NCI-H1048 (cell line): ENCODE data around the gene EPGN.

Experiments used
- DNase-seq: peaks from one replicate; lab custom pipeline; 2025; lab: John Stamatoyannopoulos, UW

EPGN gene

DNA sequence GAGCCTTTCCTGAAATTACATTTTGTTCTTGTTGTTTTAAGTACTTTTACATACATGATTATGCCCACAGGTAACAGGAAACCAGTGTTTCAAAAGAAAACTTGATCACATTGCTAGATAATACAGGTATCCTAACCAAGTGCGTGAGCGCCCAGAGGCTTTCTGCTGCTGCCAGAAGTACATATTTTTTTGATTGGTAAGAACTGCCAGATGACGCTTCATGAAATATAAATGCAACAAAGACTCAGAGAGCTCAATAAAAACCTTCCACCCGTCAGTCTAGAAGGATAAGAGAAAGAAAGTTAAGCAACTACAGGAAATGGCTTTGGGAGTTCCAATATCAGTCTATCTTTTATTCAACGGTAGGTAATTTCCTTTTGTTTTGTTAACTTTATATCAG, at the start of gene EPGN:
TSS of gene EPGN (plus strand) at position 256 of the 400 bp plus-strand sequence. CDS start at position 320, 64 bp downstream.
- no peak for DNase-seq

GRCh38 chr4:74258963-74259362, 49.3 kb upstream of the EPGN start:
- DNase-seq = no peak

DNA sequence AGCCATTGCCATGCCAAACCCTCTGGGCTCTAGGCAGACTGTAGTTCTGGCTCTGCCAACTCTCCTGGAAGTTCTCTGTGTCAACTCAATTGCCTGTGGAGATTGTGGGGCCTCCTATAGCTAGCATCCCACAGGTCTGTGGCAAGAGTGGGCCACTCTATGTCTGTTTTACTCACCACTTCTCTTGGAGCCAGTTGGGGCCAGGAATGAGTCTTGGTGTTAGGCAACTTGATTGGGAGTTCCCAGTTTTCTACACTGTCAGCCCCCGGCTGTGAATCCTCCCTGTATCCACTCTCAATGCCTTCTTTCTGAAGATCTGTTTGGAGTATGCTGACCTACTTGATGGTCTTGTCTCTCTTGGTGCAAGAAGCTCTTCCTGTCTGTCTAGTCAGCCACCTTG, 48.2 kb upstream of the EPGN start:
- no peak for DNase-seq

DNA sequence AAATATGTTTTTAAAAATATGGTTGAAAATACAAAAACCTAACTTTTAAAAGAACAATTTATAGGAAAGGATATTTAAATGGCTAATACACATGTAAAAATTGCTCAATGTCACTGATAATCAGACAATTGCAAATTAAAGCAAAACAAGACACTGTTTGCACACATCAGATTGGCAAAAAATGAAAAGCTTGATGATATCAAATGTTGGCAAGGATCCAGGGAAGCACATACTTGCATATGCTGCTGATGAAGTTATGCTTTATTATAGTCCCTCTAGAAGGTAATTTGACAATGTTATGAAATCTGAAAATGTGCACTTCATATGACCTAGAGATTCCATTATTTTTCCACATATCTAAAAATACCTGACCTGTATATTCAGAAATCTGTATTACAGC, 45.7 kb upstream of the EPGN start:
- DNase-seq = no peak

DNA sequence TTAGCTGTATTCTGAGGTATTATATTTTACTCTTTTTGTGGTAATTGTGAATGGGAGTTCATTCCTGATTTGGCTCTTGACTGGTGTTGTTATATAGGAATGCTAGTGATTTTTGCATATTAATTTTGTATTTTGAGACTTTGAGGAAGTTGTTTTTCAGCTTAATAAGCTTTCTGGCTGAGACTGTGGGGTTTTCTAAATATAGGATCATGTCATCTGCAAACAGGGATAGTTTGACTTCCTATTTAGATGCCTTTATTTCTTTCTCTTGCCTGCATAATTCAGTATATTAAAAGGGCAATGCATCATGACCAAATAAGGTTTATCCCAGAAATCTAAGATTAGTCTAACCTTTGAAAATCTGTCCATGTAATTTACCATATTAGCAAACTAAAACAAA, 44.7 kb upstream of the EPGN start:
- no peak for DNase-seq

DNA sequence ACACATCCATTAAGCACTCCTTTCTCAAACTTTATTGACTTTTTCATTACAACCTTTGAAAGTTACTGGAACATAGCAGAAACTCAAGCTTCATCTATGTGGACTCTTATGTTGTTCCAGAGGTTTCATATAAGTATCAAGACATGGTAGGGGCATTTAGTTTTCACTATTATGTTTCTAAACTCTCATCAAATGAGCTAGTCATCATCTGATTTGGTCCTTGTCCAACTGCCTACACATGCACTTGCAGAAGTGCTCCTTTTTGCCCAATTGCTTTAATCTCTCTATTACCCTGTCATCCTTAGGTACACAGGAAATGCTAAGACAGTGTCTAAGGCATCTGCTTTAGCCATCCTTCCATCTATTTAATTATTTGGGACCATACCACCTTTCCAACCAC, 42.2 kb upstream of the EPGN start:
- DNase-seq = no peak

DNA sequence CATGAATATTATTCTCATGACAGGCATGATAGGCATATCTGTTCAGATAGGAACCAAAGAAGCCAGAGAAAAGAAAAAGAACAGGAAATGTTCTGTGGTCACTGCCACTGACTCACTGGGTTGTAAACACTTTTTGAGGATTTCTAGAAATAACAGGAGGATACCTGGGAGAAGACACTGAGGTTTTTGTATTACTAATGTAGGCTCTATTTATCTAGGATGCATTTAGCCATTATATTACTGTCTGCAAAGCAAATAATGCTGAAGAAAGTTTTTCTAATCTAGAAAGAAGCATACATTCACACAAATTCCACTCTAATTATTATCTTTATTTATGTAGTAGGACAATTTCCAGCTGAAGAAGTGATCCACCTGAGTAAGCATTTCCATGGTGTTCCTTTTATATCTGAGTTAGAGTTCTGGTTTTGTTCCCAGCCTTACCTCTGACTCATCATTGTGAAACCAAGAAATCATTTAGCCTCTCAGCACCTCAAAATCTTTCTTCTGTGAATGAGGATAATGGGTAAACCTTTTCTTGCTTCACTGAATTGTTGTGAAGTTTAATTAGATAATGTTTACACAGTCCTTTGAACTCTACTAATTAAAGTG, 40.2 kb upstream of the EPGN start:
- no peak for DNase-seq

DNA sequence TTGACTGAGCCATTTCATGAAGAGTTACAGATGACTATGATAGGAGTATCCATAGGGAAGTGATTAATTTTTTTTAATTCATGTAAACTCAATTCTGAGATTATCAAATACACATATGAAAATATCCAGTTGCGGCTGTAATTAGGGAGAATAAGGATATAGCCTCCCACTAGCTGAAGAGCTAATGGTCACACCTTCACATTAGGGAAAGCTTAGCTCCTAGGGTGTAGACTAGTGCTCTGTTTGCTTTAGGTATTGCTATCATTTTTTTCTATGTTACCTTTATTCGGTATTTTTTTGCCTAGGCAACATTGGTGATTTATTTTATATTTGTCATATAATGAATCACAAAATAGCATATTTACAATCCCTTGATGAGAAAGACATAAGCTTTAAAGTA, 39.6 kb upstream of the EPGN start:
- no peak for DNase-seq

GRCh38 chr4:74278490-74278889, 29.8 kb upstream of the EPGN start:
- DNase-seq = no peak

DNA sequence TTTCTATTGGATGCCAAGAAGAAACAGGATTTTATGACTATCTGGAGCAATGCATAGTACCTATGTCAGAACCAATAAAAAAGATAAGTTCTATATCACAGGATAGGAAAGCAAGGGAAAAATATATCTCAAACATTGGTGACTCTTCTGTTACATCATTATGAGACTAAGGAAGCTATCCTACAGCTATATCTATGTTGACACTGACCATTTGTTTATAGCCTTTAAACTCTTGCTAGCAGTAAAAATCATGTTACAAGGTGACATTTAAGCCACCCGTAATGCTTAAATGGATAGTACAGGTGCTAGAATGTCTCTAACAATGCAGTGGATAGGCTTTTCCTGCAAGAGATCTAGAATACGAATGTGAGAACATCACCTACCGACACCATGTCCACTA, 28.6 kb upstream of the EPGN start:
- no peak for DNase-seq

- DNase-seq = no peak
Observed at GRCh38 chr4:74282926-74283325, 25.3 kb upstream of the EPGN start.

DNA sequence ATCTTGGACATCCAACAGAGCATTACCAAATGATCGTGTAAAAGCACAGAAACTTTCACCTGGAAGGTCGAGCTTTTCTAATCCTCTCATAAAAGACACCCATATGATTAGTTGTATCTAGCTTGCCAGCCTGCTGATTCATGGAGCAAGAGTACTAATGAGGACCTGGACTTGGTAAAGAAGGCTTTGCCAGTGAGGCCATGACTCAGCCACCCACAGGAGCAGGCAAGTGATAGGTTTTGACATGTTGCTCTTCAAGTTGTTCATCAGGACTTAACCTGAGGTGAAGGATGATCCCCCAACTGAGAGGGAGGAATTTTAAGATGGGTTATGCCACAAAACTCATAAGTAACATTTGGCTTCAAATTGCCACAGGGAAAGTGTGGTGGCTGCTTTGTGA, 24.7 kb upstream of the EPGN start:
- DNase-seq = no peak

DNA sequence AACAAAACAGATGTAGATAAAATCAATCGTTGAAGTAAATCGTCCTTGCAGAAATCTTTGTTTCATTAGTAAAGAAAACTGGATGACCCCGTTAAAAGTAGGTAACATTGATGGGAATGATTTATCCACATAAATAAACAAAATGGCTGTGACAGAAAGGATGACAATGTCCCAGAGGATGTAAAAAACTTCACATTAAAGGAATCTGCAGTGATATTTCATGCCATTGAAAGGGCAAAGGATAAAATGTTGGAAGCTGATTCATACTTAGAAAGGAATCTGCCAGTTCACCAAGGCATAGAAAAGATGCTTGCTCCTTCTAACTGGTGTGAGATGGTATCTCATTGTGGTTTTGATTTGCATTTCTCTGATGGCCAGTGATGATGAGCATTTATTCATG, 24.2 kb upstream of the EPGN start:
- no peak for DNase-seq

- DNase-seq = no peak
Observed at GRCh38 chr4:74287164-74287563, 21.1 kb upstream of the EPGN start.

- no peak for DNase-seq
Observed at GRCh38 chr4:74287791-74288190, 20.5 kb upstream of the EPGN start.

- no peak for DNase-seq
Observed at GRCh38 chr4:74291471-74291870, 16.8 kb upstream of the EPGN start.

GRCh38 chr4:74292111-74292870, 16.0 kb upstream of the EPGN start:
- no peak for DNase-seq

DNA sequence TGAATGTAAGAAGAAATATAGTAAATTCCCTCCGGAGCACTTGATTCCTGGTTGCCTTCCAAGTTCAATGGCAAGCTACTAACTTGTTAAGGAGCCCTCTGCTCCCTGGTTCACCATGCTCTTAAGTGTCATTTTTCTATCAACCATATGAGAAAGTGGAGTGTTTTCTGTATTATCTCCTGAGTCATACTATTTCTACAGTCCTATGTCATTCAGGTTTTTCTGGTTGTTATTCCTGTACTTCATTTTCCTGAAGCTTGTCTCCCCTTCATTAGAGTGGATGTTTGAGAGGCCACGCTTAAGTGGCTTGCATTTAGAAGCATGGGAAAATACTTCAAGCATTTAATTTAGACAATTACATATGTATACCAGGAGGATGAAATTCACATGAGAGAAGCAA, 14.7 kb upstream of the EPGN start:
- DNase-seq = no peak

- no peak for DNase-seq
Observed at GRCh38 chr4:74294681-74295080, 13.6 kb upstream of the EPGN start.

- DNase-seq = no peak
Observed at GRCh38 chr4:74297539-74297938, 10.7 kb upstream of the EPGN start.

DNA sequence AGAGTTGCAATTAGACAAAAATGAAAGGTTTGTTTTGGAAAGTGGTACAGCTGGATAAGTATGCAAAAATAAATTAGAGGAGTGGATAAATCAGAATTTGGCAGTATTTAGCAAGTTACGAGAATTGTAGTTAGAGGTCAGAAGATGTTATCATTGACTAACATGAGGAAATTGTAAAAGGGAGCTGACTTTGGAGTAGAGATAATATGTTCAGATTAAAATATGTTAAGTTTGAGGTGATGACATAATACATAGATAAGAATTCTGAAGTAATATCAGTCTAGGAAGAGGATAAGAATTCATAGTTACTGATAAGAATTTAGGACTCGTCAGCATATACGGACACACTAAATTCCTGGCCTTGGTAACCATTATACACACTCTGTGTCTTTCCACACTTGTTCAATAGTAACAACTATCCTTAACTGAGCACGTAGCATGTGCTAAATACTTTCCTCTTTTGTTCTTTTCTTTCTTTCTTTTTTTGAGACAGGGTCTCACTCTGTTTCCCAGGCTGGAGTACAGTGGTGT, 4.1 kb upstream of the EPGN start:
- no peak for DNase-seq

DNA sequence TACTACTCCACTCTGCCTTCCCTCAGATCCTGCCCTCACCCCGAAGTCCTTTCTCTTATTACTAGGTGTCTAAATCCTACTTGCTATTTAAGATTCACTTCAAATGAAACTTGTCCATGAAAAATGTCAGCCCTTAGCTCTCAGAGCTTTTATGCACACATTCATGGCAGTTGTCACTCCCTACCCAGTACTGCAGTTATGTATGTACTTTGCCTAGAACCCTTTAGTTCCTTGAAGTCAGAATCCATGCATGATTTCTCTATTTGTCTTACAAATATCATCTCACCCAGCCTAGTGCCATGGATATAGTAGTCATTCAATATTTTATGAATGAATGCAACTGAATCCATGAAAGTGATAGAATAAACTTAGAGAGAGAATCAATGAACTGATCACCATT, 3.3 kb upstream of the EPGN start:
- no peak for DNase-seq

DNA sequence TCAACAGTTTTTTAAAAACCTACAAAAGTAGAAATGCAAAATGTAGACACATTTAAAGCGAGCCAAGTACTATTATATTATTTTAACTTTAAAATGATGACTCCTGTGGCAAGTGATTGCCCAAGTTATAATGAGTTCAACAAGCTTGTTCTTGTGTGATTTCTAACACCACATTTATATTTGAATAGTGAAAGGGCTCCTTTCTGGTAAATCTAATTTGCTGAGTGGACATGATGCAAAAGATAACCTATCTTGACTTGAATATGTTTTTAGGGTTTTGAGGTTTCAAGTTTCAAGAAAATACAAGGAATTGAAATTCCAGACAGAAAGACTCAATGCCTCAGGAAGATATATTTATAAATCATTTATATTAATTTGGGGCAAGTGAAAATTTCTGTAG, 1.1 kb upstream of the EPGN start:
- no peak for DNase-seq

GRCh38 chr4:74309223-74309622, 953 bp downstream of the EPGN start:
- DNase-seq = no peak
